Sigmoid colon (tissue), 3 donors: Measurements from ENCODE around the gene MED26.

Source experiments
- CTCF ChIP-seq, 4 experiments: fragments of 450-650 bp in 3 of 4; fragments of 200-600 bp in 1 of 4; IDR thresholded peaks; one replicate each; pipeline ENCODE4 v1.5.1; 2016 to 2019; ENCODE audit warnings: antibody characterized with exemption in 4 of 4, mild to moderate bottlenecking in 3 of 4, moderate library complexity in 2 of 4
- POLR2A ChIP-seq, 2 donors: fragments of 450-650 bp; IDR thresholded peaks; one replicate each; pipeline ENCODE4 v1.6.1; 2016; ENCODE audit warnings: antibody characterized with exemption in 2 of 2, mild to moderate bottlenecking in 2 of 2, moderate library complexity in 2 of 2

GRCh38 chr19:16532440-16533234 lies 95.4 kb downstream of the MED26 start:
- TF ChIP-seq CTCF (IDR thresholded peaks at IDR 0.05) (no peak), POLR2A (IDR thresholded peaks at IDR 0.05) (no peak)
